Kidney glomerular epithelial cell (primary cell): Measurements from ENCODE around the gene NOTCH3.
A peak's percentile ranks its signal among the peaks of the same experiment; 100 is the strongest.

Experiments used
- DNase-seq: peaks from one replicate; lab custom pipeline; 2025; lab: John Stamatoyannopoulos, UW

The NOTCH3 gene

GRCh38 chr19:15200553-15201364, at the start of gene NOTCH3:
Gene NOTCH3, minus strand, starts transcription at chr19:15200995. Its CDS starts 90 bp downstream, at chr19:15200905.
- no peak for DNase-seq

GRCh38 chr19:15250640-15250993, 49.8 kb upstream of the NOTCH3 start:
- DNase-seq = no peak

GRCh38 chr19:15249972-15250639, 49.3 kb upstream of the NOTCH3 start:
- peak; percentile 89 for DNase-seq

GRCh38 chr19:15249528-15249874, 48.7 kb upstream of the NOTCH3 start:
- DNase-seq = no peak

GRCh38 chr19:15248648-15249527, 48.1 kb upstream of the NOTCH3 start:
- peak; percentile 43 for DNase-seq

- no peak for DNase-seq
Measured at GRCh38 chr19:15248106-15248505, 47.3 kb upstream of the NOTCH3 start.

GRCh38 chr19:15247107-15248014, 46.6 kb upstream of the NOTCH3 start:
- DNase-seq = no peak

- DNase-seq = no peak
Measured at GRCh38 chr19:15246198-15246481, 45.3 kb upstream of the NOTCH3 start.

GRCh38 chr19:15245370-15246197, 44.8 kb upstream of the NOTCH3 start:
- no peak for DNase-seq

GRCh38 chr19:15244808-15245207, 44.0 kb upstream of the NOTCH3 start:
- no peak for DNase-seq

GRCh38 chr19:15244106-15244803, 43.5 kb upstream of the NOTCH3 start:
- no peak for DNase-seq

- no peak for DNase-seq
Measured at GRCh38 chr19:15243236-15243957, 42.6 kb upstream of the NOTCH3 start.

- DNase-seq = no peak
Measured at GRCh38 chr19:15241259-15241910, 40.6 kb upstream of the NOTCH3 start.

GRCh38 chr19:15240515-15240914, 39.7 kb upstream of the NOTCH3 start:
- DNase-seq = no peak

- DNase-seq = no peak
Measured at GRCh38 chr19:15239337-15239949, 38.6 kb upstream of the NOTCH3 start.

GRCh38 chr19:15238639-15239155, 37.9 kb upstream of the NOTCH3 start:
- DNase-seq = no peak

- DNase-seq = no peak
Measured at GRCh38 chr19:15237759-15238638, 37.2 kb upstream of the NOTCH3 start.
